Erythroblast (primary cell): ENCODE results near the gene PIR.

Experiments
- DNase-seq, 2 experiments: peaks; one replicate each; lab custom pipeline; 2025; lab: John Stamatoyannopoulos, UW
- GATA1 ChIP-seq: IDR thresholded peaks from 2 replicates; pipeline ENCODE4 v1.6.1; 2011; ENCODE audit warnings: low read depth, mild to moderate bottlenecking, control low read depth, low read length, moderate library complexity
- POLR2A ChIP-seq: IDR thresholded peaks from 2 replicates; pipeline ENCODE4 v1.6.1; 2011; ENCODE audit warnings: mild to moderate bottlenecking, low read length

The PIR gene

DNA sequence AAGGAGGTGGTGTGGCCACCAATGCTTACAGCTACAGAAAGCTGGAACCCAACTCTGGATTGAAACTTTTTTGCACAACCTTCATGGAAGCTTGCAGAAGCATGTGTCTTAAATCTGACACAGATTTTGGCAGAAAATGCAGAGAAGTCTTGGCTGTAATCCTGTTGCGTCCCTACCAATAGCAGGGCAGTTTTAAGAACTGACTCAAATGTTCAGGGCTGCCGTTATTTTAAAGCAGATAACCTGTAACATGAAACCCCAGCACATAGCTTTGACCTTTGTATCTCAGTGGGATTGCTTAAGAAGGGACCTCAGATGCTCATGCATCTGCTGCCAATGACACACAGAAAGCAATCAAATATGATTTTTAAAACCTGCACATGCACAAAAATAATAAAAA is 108.8 kb downstream of the PIR start, which contains the start of gene VEGFD:
Gene VEGFD (minus strand): TSS at position 110 of the 400 bp plus-strand sequence. CDS start 467 bp downstream, outside the sequence.
- DNase-seq, result no peak
- no peak for TF ChIP-seq GATA1
- TF ChIP-seq POLR2A, result no peak

DNA sequence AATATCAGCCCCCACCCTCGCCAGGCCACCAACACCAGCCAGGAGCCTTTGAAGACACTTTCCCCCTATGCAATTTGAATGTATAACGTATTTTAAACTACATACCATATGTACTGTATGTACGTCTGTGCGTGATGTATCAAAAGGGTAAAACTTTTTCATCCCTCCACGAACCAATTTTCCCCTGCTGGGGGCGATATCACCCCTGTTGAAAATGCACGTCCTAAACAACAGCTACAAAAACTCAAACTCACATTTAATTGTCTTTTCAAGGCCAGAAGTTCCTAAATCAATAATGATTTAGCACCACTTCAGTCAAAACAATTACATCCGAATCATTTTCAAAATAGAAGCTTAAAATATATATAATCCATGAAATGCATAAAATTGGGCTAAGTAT is 110.3 kb downstream of the PIR start:
- TF ChIP-seq POLR2A (no peak), GATA1 (no peak)
- peak in 1 of 2 experiments; percentile 3 for DNase-seq

DNA sequence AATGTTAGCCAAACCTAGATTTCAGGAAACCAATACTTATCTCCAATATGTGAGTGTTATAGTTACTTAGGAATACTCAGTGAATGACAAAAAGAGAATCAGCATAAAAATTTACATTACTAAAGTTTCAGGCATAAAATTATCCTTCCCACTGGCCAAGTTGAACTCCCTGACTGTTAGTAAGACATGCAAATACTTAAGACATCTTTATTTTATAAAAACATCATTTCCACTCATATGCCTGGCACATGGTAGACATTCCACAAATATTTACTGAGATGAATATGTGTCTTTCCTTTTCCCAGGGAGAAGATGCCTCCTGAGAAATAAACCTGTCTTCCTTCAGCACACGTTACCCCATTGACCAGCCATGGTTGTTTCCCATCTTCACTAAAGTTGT is 116.2 kb downstream of the PIR start:
- TF ChIP-seq GATA1 (no peak), POLR2A (no peak)
- DNase-seq, result no peak

DNA sequence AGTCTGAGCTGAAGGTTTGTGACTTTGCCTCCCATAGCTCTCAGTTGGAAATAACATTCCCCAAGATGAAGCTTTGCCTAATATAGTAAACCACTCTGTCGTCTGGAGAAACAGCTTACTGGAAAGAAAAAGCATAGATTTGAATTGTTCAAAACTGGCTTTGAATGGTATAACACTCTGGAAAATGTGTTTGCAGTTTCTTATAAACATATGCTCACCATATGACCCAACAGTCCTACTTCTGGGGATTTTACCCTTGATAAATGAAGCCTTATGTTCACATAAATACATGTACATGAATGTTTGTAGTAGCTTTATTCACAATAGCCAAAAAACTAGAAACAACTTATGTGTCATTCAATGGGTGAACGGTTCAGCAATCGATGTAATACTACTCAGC is 119.2 kb downstream of the PIR start:
- DNase-seq, result no peak

DNA sequence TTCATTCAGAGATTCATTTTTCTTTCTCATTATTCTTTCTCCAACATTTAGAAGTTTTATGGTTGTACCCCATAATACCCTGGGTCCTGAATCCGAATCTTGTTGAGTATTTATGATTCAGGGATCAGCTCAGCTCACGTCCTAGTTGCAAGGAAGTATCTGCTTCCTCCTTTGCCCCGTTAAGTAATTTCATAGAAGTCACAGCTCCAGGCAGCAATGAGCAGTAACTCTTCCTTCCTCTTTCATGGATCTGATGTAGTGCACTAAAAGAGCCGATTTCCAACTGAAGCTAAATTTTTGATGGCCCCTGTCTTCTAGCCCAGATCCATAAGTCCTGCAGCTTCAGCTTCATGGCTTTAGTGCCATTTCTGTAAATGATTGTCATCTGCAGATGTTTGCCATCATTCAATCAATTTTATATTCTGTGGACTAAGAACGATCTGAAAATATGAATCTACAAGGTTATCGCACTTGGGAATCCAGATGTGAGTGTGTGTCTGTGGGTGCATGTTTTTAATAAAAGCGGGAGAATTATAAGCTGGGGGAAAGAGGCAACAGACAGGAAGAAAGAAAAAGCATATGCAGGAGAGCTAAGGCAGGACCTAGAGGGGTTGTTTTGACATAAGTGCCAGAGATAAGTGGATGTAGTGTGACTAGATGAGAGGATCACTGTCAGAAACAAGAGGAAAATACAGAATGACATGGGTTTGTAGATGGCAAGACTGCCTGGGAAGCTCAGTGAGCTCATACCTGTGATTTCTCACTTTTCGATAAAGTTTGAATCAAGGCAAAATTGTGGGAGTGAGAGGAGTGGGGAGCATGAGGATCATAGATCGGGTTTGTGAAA is 126.4 kb downstream of the PIR start:
- no peak for TF ChIP-seq GATA1
- no peak for TF ChIP-seq POLR2A
- DNase-seq, result no peak

More for the DNA sequence above, 119.2 kb downstream of the PIR start:
- TF ChIP-seq POLR2A (no peak), GATA1 (no peak)

DNA sequence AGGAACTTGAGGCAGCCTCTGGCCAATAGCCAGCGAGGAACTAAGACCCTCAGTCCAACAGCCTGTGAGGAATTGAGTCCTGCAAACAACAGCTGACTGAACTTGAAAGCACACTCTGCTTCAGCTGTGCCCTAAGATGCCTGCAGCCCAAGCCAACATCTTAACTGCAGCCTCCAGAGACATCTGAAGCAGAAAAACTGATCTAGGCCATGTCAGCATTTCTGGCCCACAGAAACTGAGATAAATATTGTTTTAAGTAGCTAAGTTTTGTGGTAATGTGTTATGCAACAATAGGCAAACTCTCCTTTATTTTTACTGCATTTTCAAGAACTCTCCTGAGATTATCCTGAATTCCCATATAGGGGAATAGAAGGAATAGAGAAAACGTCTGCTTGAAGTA is 133.4 kb downstream of the PIR start:
- no peak for TF ChIP-seq GATA1
- DNase-seq, result no peak

DNA sequence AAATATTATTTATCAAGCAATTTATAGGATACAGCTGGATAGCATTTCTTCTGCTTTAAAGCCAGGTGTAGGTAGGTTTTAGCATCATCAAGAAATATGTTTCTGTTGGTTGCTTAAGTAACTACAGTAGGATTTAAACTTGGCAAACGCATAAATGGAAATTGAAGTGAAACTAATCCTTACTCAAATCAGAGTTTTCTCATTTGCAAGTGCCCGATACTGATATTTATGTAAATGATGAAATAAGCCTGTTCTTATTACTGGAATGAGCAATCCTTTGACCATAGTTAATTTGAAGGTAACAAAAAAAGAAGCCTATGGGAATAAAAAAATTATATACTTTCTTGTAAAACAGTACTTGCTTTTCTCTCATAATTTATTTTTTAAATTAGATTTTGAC is 134.6 kb downstream of the PIR start:
- TF ChIP-seq POLR2A (no peak), GATA1 (no peak)
- no peak for DNase-seq

DNA sequence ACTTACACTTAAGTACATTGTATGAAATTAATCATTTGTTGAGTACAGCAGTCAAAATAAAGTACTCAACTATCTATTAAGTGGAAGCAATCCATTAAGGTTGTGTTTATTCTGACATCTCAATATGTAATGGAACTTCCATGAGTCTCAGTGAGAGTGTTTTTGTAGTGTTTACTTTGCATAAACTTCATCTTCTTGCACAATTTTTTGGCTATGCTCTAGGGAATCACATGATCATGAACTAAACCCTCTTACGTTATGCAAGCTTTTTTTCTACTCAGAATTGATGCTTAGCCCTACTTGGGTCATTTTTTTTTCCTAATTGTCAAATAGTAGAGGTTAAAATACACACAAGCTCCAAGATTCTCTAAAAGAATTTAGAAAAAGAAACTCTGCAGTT is 136.7 kb downstream of the PIR start:
- no peak for DNase-seq
- TF ChIP-seq POLR2A, result no peak
- no peak for TF ChIP-seq GATA1

DNA sequence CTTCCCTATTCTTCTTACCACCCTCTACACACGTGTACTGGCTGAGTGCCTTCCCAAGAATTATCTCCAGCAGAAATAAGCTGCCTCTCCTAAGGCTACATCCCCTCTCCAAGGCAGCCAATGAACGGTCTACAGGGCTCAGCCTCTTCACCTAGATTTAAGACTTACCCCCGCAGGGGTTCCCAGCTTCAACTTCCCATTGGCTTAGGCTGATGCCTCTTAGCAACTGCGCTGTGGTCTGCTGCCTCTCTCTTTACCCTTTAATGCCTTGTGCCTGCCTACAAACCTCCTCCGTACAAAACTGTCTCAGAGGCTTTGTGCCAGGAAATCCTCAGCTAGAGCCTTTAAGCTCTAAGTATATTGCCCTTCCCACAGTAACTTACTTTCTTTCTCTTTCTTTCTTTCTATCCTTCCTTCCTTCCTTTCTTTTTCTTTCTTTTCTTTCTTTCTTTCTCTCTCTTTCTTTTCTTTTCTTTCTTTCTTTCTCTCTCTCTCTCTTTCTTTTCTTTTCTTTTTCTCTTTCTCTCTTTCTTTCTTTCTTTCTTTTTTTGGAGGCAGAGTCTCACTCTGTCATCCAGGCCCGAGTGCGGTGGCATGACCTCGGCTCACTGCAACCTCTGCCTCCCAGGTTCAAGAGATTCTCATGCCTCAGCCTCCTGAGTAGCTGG is 142.7 kb downstream of the PIR start:
- TF ChIP-seq POLR2A (no peak), GATA1 (no peak)
- no peak for DNase-seq

DNA sequence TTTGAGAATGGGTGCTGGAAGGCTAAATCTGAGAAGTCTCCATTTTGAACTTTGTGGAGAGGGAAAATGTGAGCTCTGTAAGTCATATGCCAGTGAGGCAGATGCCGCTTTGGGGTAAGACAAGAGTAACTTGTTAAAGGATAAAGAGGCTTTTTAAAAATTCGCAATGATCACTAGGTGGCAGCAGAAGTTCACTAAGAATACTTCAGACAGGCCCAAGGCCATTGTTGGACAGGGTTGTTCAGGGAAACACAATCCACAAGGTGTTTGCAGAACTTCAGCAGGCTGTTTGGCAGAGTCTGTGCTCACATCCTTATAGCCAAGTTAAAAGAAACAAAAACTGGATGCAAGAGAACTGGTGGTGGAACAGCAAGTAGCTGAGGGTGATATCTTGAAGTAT is 144.1 kb downstream of the PIR start:
- no peak for TF ChIP-seq GATA1
- no peak for TF ChIP-seq POLR2A
- peak; percentile 46 to 66 for DNase-seq

DNA sequence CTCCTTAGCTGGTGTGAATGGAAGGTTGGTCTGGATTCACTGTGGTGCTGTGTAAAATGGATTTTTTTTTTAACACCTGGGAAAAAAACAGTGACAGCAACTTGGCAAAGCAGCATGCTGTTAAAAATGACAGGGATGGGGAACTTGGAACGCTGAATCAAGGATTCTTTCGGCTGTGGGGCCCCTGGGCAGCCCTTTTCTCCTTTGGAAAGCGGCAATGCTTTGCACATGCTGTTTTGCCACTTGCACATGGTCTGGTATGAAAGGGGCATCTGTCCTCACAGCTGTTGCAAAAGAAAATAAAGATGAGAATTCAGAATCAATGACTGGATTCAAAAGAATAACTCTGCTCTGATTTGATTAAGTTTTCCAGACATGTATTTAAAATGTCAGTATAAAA is 147.2 kb downstream of the PIR start:
- TF ChIP-seq GATA1, result no peak
- TF ChIP-seq POLR2A, result no peak
- DNase-seq, result no peak

DNA sequence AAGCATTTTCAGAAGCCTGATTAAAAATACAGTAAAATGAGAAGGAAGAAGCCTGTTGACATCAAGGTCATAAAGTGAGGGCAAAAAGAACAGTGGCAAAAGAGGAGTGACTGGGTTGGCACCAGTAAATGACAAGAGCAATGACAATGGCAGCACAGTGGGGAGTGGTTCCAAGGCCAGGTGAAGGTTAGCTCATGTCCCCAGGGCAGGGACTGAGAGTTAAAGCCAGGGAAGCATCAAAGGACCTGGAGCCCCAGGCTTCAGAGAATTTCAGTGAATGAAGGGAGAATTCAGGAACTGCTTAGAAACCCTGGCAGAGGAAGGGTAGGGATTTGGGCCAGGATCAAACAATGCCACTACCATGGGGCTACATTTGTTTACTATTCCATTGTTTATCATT is 149.0 kb downstream of the PIR start:
- TF ChIP-seq POLR2A, result no peak
- TF ChIP-seq GATA1, result no peak

DNA sequence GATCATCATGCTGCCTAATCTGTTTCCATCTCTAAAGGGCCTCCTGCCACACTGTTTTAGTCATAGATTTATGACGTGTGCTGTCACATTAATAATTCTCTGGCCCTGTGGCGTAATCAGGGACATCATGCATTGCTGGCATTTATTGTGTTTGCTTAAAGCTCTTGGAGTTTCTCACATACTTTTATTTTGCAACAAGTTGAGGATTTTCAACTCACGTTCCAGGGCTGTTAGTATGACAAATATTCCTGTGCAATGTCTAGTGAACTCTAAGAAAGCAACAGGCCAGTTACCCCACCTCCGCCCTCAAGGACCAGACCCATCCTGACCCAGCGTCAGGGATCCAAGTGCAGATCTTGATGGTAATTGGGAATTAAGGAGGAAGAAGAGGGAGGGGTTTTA is 150.1 kb downstream of the PIR start:
- TF ChIP-seq POLR2A (no peak), GATA1 (no peak)
- no peak for DNase-seq

More for the DNA sequence above, 149.0 kb downstream of the PIR start:
- DNase-seq, result no peak

DNA sequence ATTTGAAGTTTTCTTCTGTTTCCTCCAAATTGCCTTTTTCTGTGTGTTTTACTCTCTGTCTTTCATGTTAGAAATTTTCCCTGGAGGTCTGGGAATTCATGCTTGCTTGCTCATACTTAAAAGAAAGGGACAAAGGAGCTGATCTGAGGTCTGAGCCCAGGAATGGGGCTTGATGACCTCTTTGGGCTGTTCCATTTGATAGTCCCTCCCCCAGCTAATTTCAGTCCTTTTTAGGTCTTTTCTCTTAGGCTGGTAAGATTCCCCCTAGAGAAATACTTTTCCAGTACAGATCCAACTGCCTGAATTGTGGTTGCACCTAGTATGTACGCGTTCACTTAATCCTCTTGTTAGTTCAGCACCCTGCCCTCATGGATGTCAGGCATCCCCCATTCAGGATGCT is 152.3 kb downstream of the PIR start:
- no peak for DNase-seq
- TF ChIP-seq POLR2A, result no peak
- TF ChIP-seq GATA1, result no peak
